Amygdala (tissue), 56 donors: Measurements from ENCODE around the gene CDH18.

Source experiments
- DNase-seq, 56 donors: peaks; one replicate each; lab custom pipeline; 2025; lab: John Stamatoyannopoulos, UW

CDH18 gene

DNA sequence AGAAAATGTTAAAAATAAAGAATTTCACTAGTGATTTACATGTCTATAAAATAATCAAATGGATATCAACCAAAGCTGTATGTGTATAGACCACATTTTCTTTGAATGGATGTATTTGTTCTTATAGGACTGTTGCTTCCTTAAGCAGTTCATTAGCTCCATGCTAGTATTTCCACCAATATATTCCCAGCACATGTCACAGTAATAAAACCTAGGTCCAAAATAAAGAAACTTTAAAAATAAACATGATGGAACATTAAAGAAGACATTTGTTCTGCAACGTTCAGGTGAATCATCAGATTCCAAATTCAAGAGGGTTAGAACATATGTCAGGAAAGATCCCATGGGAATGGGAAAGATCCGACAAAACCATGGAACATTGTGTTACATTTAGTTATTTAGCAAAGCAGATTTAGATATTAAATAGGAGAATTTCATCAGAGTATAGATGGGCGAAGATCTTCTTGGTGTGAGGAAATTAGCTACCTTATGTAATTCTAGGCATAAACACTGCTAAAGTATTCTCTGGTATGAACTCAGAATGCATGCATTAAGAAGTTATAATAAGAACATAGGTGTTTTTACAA lies 490.7 kb downstream of the CDH18 start:
- no peak for DNase-seq

DNA sequence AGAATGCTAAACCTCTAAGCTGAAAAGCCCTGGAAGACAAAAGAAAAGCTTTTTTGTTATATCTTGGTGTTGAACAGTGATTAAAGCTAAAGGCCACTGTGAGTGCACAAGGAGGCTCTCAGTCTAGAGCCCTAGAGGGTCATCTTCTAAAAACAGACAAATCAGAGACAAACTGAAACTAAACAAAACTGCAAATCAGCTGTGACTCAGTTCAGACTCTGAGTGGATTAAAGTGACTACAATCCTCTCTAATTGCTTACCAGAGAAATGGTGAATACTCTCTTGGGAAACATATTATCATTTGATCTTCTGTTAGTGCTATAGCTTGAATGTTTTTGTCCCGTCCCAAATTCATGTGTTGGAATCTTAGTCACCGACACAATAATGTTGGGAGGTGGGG lies 491.9 kb downstream of the CDH18 start:
- no peak for DNase-seq

DNA sequence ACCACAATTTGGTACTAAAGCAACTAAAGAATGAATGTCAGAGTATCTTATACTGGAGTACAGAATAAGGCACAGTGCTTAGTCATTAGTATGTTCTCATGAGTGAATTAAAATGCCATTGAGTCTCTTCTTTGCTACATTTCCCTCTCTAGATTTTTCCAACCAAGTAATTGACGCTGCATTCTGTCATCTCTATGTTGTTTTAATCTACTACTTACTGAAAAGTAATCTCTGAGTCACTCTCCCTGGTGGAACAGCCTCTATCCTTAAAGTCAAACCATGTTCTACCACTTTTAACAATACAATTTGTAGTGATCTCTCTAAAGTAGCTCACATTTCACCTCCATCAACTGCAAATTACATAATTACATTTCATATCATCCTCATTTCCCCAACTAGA lies 495.1 kb downstream of the CDH18 start:
- no peak for DNase-seq

GRCh38 chr5:19488786-19489185 lies 499.2 kb downstream of the CDH18 start:
- DNase-seq: no peak

DNA sequence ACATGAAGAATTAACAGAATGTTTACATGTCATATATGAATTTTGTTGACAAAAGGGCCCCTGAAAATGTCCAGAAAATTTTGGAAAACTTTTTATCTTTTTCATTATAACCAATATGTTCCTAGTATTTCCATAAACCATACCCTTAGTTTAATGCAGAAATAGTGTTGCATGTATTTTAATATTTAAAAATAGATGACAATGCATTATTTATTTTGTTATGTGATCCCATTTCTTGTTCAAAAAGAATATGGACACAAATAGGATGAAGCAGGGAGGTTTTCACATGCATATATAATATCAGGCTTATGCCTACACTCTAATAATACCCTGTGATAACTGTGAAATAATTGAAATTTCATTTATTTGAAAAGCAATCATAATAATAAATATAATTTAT lies 500.5 kb downstream of the CDH18 start:
- no peak for DNase-seq

- DNase-seq: no peak
These were observed 508.4 kb downstream of the CDH18 start for GRCh38 chr5:19479562-19479961.

DNA sequence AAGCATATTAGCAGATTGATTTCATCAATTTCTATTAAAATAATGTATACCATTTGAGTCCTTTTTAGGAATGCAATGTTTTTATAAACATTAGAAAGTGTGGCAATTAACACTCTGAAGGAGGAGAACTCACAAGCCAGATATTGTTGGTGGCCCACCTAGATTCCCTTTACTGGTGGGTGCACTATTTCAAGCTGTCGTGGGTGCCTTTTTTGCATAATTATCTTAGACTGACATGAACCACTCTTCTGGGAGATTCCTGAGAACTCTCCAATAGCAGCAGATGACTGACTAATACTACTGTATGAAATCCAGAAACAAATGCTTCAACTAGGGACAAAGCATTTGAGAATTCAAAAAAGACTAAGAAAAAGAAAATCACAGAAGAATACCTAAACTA lies 526.0 kb downstream of the CDH18 start:
- peak in 1 of 56 donors; percentile 1 for DNase-seq

- DNase-seq: no peak
These were observed 563.5 kb downstream of the CDH18 start for GRCh38 chr5:19424506-19424905.
